ENCODE results near the gene MIER2. TPM values are rescaled to one million over a fixed set of nuclear protein-coding genes. Genes with fewer than 3 reads are reported as not detected.
"Not testable (repeated sequence)": the region's sequence is repeated elsewhere in the genome, so short reads cannot be mapped to it uniquely, and the experiment has no call there.

MIER2 gene, protein sequence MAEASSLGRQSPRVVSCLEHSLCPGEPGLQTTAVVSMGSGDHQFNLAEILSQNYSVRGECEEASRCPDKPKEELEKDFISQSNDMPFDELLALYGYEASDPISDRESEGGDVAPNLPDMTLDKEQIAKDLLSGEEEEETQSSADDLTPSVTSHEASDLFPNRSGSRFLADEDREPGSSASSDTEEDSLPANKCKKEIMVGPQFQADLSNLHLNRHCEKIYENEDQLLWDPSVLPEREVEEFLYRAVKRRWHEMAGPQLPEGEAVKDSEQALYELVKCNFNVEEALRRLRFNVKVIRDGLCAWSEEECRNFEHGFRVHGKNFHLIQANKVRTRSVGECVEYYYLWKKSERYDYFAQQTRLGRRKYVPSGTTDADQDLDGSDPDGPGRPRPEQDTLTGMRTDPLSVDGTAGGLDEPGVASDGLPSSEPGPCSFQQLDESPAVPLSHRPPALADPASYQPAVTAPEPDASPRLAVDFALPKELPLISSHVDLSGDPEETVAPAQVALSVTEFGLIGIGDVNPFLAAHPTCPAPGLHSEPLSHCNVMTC
- total RNA-seq, result 10.9 and 14.8 TPM in 2 replicates

DNA sequence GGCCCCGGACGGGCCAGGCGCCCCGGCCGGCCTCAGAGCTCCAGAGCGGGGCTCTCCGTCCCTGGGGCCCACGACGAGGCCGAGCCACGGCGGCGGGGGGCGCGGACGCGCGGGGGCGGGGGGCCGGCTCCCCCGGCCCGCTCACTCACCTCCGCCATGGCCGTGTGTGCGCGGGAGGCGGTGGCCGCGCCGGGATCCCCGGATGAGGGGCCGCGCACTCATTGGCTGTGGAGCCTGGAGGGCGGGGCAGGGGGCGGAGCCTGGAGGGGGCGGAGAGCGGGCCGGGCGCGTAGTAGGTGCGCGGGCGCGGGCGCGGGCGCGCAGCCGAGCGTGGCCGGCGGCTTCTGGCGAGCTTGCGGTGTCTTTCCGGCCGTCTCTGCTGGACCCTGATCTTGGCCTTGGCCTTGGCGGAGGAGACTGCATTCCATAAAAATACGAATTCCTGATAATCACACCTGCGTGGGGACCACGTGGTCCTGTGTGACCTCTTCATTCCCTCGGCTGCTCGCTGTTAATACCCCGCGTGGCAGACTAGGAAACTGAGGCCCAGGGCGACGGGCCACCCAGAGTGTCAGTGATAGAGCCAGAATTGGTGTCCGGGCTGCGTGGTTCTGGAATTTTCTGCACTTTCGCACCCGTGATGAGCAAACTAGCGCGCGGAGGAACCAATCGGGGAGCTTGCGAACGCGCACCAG lies at the start of gene MIER2:
Gene MIER2, minus strand, starts transcription at position 172 of the 695 bp plus-strand sequence. Its CDS starts 14 bp downstream, at position 158.
- H2AFZ ChIP-seq (ENCODE audit: low read length), result peak within 1 kb of the TSS; percentile 86
- H3K9me3 ChIP-seq (ENCODE audit: low read depth, low read length), result no peaks in the 10 kb centered on the region
- peaks cover 14% of the 10 kb centered on the region for H3K36me3 ChIP-seq (ENCODE audit: insufficient read depth, low read length)
- H3K4me2 ChIP-seq (ENCODE audit: insufficient read depth, low read length), result peak within 1 kb of the TSS; percentile 91
- no peaks in the 10 kb centered on the region for H3K27me3 ChIP-seq (ENCODE audit: insufficient read depth, low read length)
- peak within 1 kb of the TSS; percentile 81 for H3K4me3 ChIP-seq (ENCODE audit: insufficient read depth, low read length)
- H3K27ac ChIP-seq (ENCODE audit: low read depth, low read length), result peak within 1 kb of the TSS; percentile 97
- peaks cover 27% of the 10 kb centered on the region for H3K4me1 ChIP-seq (ENCODE audit: insufficient read depth, low read length)
- H3K79me2 ChIP-seq (ENCODE audit: insufficient read depth, low read length), result peaks cover 44% of the 10 kb centered on the region
- TF ChIP-seq, protein P1, sequence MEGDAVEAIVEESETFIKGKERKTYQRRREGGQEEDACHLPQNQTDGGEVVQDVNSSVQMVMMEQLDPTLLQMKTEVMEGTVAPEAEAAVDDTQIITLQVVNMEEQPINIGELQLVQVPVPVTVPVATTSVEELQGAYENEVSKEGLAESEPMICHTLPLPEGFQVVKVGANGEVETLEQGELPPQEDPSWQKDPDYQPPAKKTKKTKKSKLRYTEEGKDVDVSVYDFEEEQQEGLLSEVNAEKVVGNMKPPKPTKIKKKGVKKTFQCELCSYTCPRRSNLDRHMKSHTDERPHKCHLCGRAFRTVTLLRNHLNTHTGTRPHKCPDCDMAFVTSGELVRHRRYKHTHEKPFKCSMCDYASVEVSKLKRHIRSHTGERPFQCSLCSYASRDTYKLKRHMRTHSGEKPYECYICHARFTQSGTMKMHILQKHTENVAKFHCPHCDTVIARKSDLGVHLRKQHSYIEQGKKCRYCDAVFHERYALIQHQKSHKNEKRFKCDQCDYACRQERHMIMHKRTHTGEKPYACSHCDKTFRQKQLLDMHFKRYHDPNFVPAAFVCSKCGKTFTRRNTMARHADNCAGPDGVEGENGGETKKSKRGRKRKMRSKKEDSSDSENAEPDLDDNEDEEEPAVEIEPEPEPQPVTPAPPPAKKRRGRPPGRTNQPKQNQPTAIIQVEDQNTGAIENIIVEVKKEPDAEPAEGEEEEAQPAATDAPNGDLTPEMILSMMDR (IDR thresholded peaks at IDR 0.05; ENCODE audit: extremely low read depth, low read depth, low read length), result no peak
- peaks cover 37% of the 10 kb centered on the region for H4K20me1 ChIP-seq (ENCODE audit: insufficient read depth, low read length)
- peak; percentile 100 for DNase-seq (ENCODE audit: insufficient read length, low spot score, missing footprints)

DNA sequence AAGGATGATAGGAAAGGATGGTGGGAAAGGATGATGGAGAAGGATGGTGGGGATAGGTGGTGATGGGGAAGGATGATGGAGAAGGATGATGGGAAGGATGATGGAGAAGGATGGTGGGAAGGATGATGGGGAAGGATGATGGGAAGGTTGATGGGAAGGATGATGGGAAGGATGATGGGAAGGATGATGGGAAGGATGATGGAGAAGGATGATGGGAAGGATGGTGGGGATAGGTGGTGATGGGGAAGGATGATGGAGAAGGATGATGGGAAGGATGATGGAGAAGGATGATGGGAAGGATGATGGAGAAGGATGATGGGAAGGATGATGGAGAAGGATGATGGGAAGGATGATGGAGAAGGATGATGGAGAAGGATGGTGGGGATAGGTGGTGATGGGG lies 49.0 kb upstream of the MIER2 start:
- H3K4me1 ChIP-seq (ENCODE audit: insufficient read depth, low read length); H3K36me3 ChIP-seq (ENCODE audit: insufficient read depth, low read length); H3K27ac ChIP-seq (ENCODE audit: low read depth, low read length); H2AFZ ChIP-seq (ENCODE audit: low read length); H3K79me2 ChIP-seq (ENCODE audit: insufficient read depth, low read length); H3K9me3 ChIP-seq (ENCODE audit: low read depth, low read length); H4K20me1 ChIP-seq (ENCODE audit: insufficient read depth, low read length); H3K27me3 ChIP-seq (ENCODE audit: insufficient read depth, low read length); H3K4me3 ChIP-seq (ENCODE audit: insufficient read depth, low read length); H3K4me2 ChIP-seq (ENCODE audit: insufficient read depth, low read length); DNase-seq (ENCODE audit: insufficient read length, low spot score, missing footprints): not testable (repeated sequence)

DNA sequence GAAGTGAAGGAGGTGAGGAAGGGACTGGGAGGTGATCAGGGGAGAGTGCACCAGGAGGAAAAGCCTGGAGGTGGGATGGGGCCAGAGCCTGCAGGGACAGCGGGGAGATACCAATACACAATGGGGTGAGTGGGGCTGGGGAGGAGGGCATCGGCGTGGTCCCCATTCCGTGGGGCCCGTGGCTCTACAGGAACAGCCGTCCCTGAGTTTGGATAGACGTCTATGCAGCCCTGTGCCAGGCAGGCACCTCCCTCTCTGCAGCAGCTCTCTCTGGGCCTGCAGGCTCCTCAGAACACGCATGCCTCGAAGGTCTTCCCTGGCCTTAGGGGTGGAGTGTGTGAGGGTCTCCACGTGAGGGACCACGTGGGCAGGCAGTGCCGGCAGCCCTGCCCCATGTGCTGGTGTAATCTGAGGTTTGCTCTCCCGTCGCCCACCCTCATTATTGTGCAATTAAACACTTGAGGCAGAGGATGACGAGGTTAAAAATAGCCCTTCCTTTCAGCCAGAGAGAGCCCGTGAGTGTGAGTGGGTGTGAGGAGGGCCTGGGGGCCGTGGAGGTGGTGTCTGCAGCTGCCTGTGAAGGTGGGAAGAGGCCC lies 47.9 kb upstream of the MIER2 start:
- Histone ChIP-seq H3K4me2 (ENCODE audit: insufficient read depth, low read length) (no peak overlapping the region), H3K79me2 (ENCODE audit: insufficient read depth, low read length) (no peaks in the 10 kb centered on the region), H3K9me3 (ENCODE audit: low read depth, low read length) (no peaks in the 10 kb centered on the region), H3K4me1 (ENCODE audit: insufficient read depth, low read length) (no peaks in the 10 kb centered on the region), H3K27ac (ENCODE audit: low read depth, low read length) (no peak overlapping the region), H3K27me3 (ENCODE audit: insufficient read depth, low read length) (peaks cover 6% of the 10 kb centered on the region), H2AFZ (ENCODE audit: low read length) (no peak overlapping the region), H3K36me3 (ENCODE audit: insufficient read depth, low read length) (no peaks in the 10 kb centered on the region), H4K20me1 (ENCODE audit: insufficient read depth, low read length) (no peaks in the 10 kb centered on the region), H3K4me3 (ENCODE audit: insufficient read depth, low read length) (no peak overlapping the region)
- TF ChIP-seq, protein P1 (IDR thresholded peaks at IDR 0.05; ENCODE audit: extremely low read depth, low read depth, low read length), result no peak
- peak; percentile 51 for DNase-seq (ENCODE audit: insufficient read length, low spot score, missing footprints)

DNA sequence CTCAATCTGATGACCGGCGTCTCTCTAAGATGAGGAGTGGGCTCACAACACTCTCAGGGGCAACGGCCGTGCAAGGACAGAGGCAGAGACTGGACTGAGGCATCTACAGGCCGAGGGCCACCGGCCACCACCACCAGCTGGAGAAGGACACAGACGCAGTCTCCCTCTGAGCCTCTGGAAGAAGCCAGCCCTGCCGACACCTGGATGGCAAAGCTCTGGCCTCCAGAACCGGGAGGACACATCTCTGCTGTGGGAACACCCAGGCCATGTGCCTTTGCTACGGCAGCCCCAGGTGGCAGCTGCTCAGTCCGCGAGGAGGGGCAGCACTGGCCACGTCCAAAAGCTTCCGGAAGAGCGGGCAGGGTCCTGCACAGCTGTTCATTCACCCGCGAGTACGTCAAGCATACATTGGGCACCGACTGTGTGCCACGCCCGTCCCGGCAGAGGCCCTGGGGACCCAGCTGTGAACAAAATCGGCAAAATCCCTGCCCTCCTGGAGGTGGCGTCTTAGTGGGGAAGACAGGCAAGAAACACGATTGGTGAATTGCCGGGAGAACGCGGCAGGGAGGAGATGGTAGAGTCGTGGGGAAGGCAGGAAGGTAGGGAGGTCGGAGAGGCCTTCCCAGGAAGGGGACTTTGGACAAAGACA lies 47.3 kb upstream of the MIER2 start:
- Histone ChIP-seq H3K4me1 (ENCODE audit: insufficient read depth, low read length) (no peaks in the 10 kb centered on the region), H3K36me3 (ENCODE audit: insufficient read depth, low read length) (no peaks in the 10 kb centered on the region), H4K20me1 (ENCODE audit: insufficient read depth, low read length) (no peaks in the 10 kb centered on the region), H2AFZ (ENCODE audit: low read length) (no peak overlapping the region), H3K27me3 (ENCODE audit: insufficient read depth, low read length) (peaks cover 6% of the 10 kb centered on the region), H3K27ac (ENCODE audit: low read depth, low read length) (no peak overlapping the region), H3K4me2 (ENCODE audit: insufficient read depth, low read length) (no peak overlapping the region), H3K9me3 (ENCODE audit: low read depth, low read length) (no peaks in the 10 kb centered on the region), H3K79me2 (ENCODE audit: insufficient read depth, low read length) (no peaks in the 10 kb centered on the region), H3K4me3 (ENCODE audit: insufficient read depth, low read length) (no peak overlapping the region)
- peak; percentile 31 for DNase-seq (ENCODE audit: insufficient read length, low spot score, missing footprints)
- TF ChIP-seq, protein P1 (IDR thresholded peaks at IDR 0.05; ENCODE audit: extremely low read depth, low read depth, low read length), result no peak
